K562 (cell line): Measurements from ENCODE around the gene FAM53B. TPM values are rescaled to one million over a fixed set of nuclear protein-coding genes. Genes with fewer than 3 reads are reported as not detected.

Source experiments
- ATAC-seq: fragments of 200-7000 bp; cut with Tn5 transposase; 3 replicates; pipeline ENCODE4 v1.9.1; 2020; ENCODE audit warnings: moderate library complexity
- BruUV-seq: library from RNA; stranded (reverse); fragments of 400-500 nt; replicated peaks from 2 replicates; lab custom pipeline; 2021; lab: Mats Ljungman, UMichigan
- CTCF ChIA-PET: fragments of 300-600 bp; formaldehyde crosslinking; extraction: SDS; loops from one replicate; lab custom pipeline; 2021; ENCODE audit warnings: low intra/inter-chr PET ratio; lab: Yijun Ruan, JAX
- POLR2A ChIA-PET: fragments of 300-600, 350-650 bp; sonication (Branson Sonifier 250); formaldehyde crosslinking; extraction: SDS; loops from one replicate; lab custom pipeline; 2021; ENCODE audit warnings: antibody characterized with exemption, inconsistent platforms; lab: Yijun Ruan, JAX
- DNase-seq, 4 experiments: peaks; one replicate each; pipeline versions ENCODE4 v3.0.0 to v3.0.0-alpha.2; 2011 to 2018; ENCODE audit warnings: low spot score in 3 of 4, mixed read lengths in 3 of 4; ENCODE audit errors: extremely low read depth in 1 of 4
- FAIRE-seq: peaks from 2 replicates; lab custom pipeline; 2011; peaks lifted over from hg19 to GRCh38; lab: Jason Lieb, UNC
- H2AFZ ChIP-seq: 2 replicates; pipeline ENCODE4 v1.6.0; 2011; ENCODE audit warnings: low read depth, low read length, control low read depth, inconsistent platforms
- H3K27ac ChIP-seq: fragments of 200-600 bp; 3 replicates; pipeline ENCODE4 v1.8.0; 2011; ENCODE audit warnings: low read depth, mild to moderate bottlenecking, control low read depth, inconsistent platforms, low read length, moderate library complexity, mixed read lengths; ENCODE audit errors: extremely low read depth
- H3K27me3 ChIP-seq, 2 experiments: fragments of 300-600 bp in 1 of 2; 2 replicates in 1 of 2; 3 replicates in 1 of 2; pipeline versions ENCODE4 v1.6.0 to v1.8.0; 2011; ENCODE audit warnings: inconsistent platforms in 2 of 2, low read length in 2 of 2, mild to moderate bottlenecking in 1 of 2, mixed read lengths in 1 of 2, moderate library complexity in 1 of 2; ENCODE audit not compliant: control insufficient read depth in 2 of 2, insufficient read depth in 2 of 2
- H3K36me3 ChIP-seq: fragments of 300-600 bp; 3 replicates; pipeline ENCODE4 v1.8.0; 2011; ENCODE audit warnings: mild to moderate bottlenecking, low read length, inconsistent platforms; ENCODE audit not compliant: control insufficient read depth, insufficient read depth
- H3K4me1 ChIP-seq, 2 experiments: fragments of 200-600 bp in 1 of 2; replicated peaks in 1 of 2; 2 replicates in 1 of 2; 3 replicates in 1 of 2; pipeline versions ENCODE4 v1.5.1 to v1.8.0; 2011; ENCODE audit warnings: inconsistent platforms in 2 of 2, low read length in 2 of 2, mild to moderate bottlenecking in 1 of 2, mixed read lengths in 1 of 2, moderate library complexity in 1 of 2; ENCODE audit not compliant: control insufficient read depth in 2 of 2, insufficient read depth in 2 of 2
- H3K4me2 ChIP-seq: 2 replicates; pipeline ENCODE4 v1.6.1; 2011; ENCODE audit warnings: low read length, control low read depth, inconsistent platforms, mixed read lengths; ENCODE audit not compliant: insufficient read depth
- H3K4me3 ChIP-seq: fragments of 200-600 bp; sonication (generic), shearing (Covaris generic); 2 replicates; pipeline ENCODE4 v1.5.1; 2016; ENCODE audit warnings: control low read depth, inconsistent platforms
- H3K79me2 ChIP-seq: fragments of 200-600 bp; 3 replicates; pipeline ENCODE4 v1.8.0; 2011; ENCODE audit warnings: low read length, inconsistent platforms; ENCODE audit not compliant: control insufficient read depth, insufficient read depth
- H3K9ac ChIP-seq, 2 experiments: 2 replicates each; pipeline versions ENCODE4 v1.6.0 to v1.6.1; 2011; ENCODE audit warnings: low read depth in 2 of 2, low read length in 2 of 2, control low read depth in 1 of 2, inconsistent platforms in 1 of 2, mild to moderate bottlenecking in 1 of 2, mixed read lengths in 1 of 2; ENCODE audit not compliant: insufficient read depth in 1 of 2
- H3K9me1 ChIP-seq: one replicate; pipeline ENCODE4 v1.6.0; 2011; ENCODE audit warnings: inconsistent platforms, mild to moderate bottlenecking, low read length, moderate library complexity; ENCODE audit not compliant: control insufficient read depth, insufficient read depth
- H3K9me3 ChIP-seq: replicated peaks from 2 replicates; pipeline ENCODE4 v1.5.1; 2011; ENCODE audit warnings: low read depth, low read length, inconsistent platforms; ENCODE audit not compliant: control insufficient read depth, insufficient read depth
- H4K20me1 ChIP-seq: replicated peaks from 2 replicates; pipeline ENCODE4 v1.6.1; 2011; ENCODE audit warnings: low read length, inconsistent platforms, mixed read lengths; ENCODE audit not compliant: control insufficient read depth, insufficient read depth
- CEBPZ ChIP-seq: fragments of 150-350 bp; IDR thresholded peaks from 2 replicates; pipeline ENCODE4 v1.6.1; 2014; ENCODE audit warnings: low read depth, mild to moderate bottlenecking, low read length, borderline replicate concordance
- E2F1 ChIP-seq: sonication (generic); formaldehyde crosslinking; IDR thresholded peaks from 2 replicates; pipeline ENCODE4 v1.8.1; 2023; ENCODE audit warnings: mild to moderate bottlenecking, missing genetic modification reagents, moderate library complexity
- HDGF ChIP-seq: fragments of 450-650 bp; IDR thresholded peaks from 2 replicates; pipeline ENCODE4 v1.6.1; 2016
- HNRNPL ChIP-seq: fragments of 200-400 bp; formaldehyde crosslinking; IDR thresholded peaks from 2 replicates; pipeline ENCODE4 v1.6.1; 2017; ENCODE audit warnings: low read depth, mild to moderate bottlenecking, low read length
- ZFP36 ChIP-seq: fragments of 150-350 bp; IDR thresholded peaks from 2 replicates; pipeline ENCODE4 v1.6.1; 2018; ENCODE audit warnings: low read length, low read depth; ENCODE audit not compliant: partially characterized antibody
- WGBS: fragments of 100-300 bp; shearing (Covaris generic); methylation state at CpG from one replicate; pipeline ENCODE4 v1.1.6; 2016; ENCODE audit warnings: low coverage, mixed read lengths; ENCODE audit not compliant: insufficient coverage; ENCODE audit errors: missing lambda C conversion rate; 5-methylcytosine and 5-hydroxymethylcytosine counted together
- in situ Hi-C: fragments of 300-500 bp; cut with MboI; formaldehyde crosslinking; loops from 4 replicates; pipeline ENCODE4 v1.15.0; 2018; ENCODE audit warnings: inconsistent platforms, mixed read lengths
- intact Hi-C: fragments of 100-400 bp; cut with micrococcal nuclease; formaldehyde crosslinking; loops from 2 replicates; pipeline ENCODE4 v1.14.2; 2022
- polyA plus RNA-seq, 8 experiments: library from polyadenylated mRNA; depleted of rRNA in 4 of 8; stranded (reverse) in 5 of 8; unstranded in 3 of 8; fragments of >200 nt; fragmentation: Nextera tagmentation in 2 of 8; fragmentation: Illumina TruSeq in 1 of 8; extraction: Ambion mirVana in 2 of 8; extraction: Trizol in 1 of 8; gene quantifications; 2 replicates each; pipeline versions ENCODE4 v1.2.1 to v1.2.3, GENCODE V29; 2011 to 2014; ENCODE audit warnings: inconsistent platforms in 1 of 8, missing spikeins in 1 of 8
- total RNA-seq, 7 experiments: library from RNA; depleted of rRNA in 6 of 7; stranded (reverse); fragments of >200 nt in 6 of 7; fragmentation: Illumina TruSeq in 2 of 7; extraction: Trizol in 2 of 7; gene quantifications; 2 replicates each; pipeline versions ENCODE4 v1.2.1 to v1.2.3, GENCODE V29; 2011 to 2021; ENCODE audit warnings: low replicate concordance in 1 of 7

The FAM53B gene
- total and polyA plus RNA-seq, 9 of the 15 experiments (the other 6 are each of a cell fraction or from before 2014, with no cell fraction given) = 0.03 to 16.5 (median 5.0) TPM

DNA sequence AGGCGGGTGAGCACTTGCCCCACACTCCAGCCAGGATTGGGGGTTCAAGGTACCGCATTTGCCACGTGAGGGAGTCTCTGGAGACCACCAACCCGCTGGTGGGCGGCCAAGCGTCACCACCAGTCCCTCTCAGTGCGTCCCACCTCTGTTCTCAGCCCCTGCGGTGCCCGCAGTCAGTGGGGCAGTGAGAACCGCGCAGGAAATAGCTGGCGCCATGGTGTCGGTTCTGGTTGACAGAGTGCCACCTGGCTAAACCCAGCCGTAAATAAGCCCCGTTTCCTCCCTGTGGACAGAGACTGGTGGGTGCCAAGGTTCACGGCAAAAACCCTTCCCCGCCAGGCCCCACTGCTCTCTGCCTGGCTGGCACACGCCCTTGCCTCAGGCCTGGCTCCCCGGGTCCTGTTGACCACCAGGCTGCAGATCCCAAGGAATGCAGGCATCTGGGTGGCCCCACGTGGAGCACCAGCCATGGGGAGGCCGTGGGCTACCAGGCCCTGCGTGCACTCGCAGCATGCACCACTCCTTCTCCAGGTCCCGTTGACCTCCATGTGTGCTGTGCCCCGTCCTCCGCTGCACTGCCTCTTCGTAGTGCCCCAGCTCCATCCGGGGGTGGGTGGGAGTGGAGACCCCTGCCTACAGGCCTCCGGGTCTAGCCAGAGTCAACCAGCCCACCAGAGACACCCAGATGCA is 142.6 kb downstream of the FAM53B start:
- FAIRE-seq = no peak
- DNase-seq = no peak
- Histone ChIP-seq H3K27me3 (no peaks in the 10 kb centered on the region), H3K4me2 (no peak overlapping the region), H3K9me1 (no peaks in the 10 kb centered on the region), H3K27ac (no peak overlapping the region), H3K36me3 (no peaks in the 10 kb centered on the region), H3K4me3 (no peak overlapping the region), H4K20me1 (peaks cover 4% of the 10 kb centered on the region; the same call in 1 of the 2 replicates), H3K79me2 (no peaks in the 10 kb centered on the region), H2AFZ (no peak overlapping the region), H3K9me3 (no peaks in the 10 kb centered on the region), H3K9ac (no peak overlapping the region), H3K4me1 (peaks cover 0 to 39% of the 10 kb centered on the region in 2 experiments; a peak in 2 of 5 replicates)
- 44% methylated on average over 11 of the region's 29 CpGs for WGBS
- in situ Hi-C loops (no loop called here), intact Hi-C loops (no loop called here)
- no peak for ATAC-seq
- ChIA-PET POLR2A (interaction anchor here (0.6 to 1.9 kb wide), 2 partner anchors 9 to 155 kb away, joined by 4 to 8 read pairs; no protein-coding TSS in a partner anchor), CTCF (no interaction called here)
- BruUV-seq = no TSS peak
- TF ChIP-seq HNRNPL (no peak), E2F1 (no peak)

GRCh38 chr10:124601016-124601415 is 143.2 kb downstream of the FAM53B start:
- DNase-seq (no peak), FAIRE-seq (no peak), ATAC-seq (no peak)
- Histone ChIP-seq H3K27ac (no peak overlapping the region), H3K9ac (no peak overlapping the region), H3K4me1 (peaks cover 0 to 34% of the 10 kb centered on the region in 2 experiments; a peak in 2 of 5 replicates), H4K20me1 (peaks cover 4% of the 10 kb centered on the region; the same call in 1 of the 2 replicates), H3K4me2 (no peak overlapping the region), H3K9me3 (no peaks in the 10 kb centered on the region), H3K79me2 (no peaks in the 10 kb centered on the region), H3K36me3 (no peaks in the 10 kb centered on the region), H3K4me3 (no peak overlapping the region), H3K9me1 (no peaks in the 10 kb centered on the region), H3K27me3 (no peaks in the 10 kb centered on the region)
- intact Hi-C loops = no loop called here
- 80% methylated on average over 9 of the region's 12 CpGs for WGBS
- no TSS peak for BruUV-seq
- CTCF ChIA-PET = no interaction called here
- POLR2A ChIA-PET = no interaction called here
- TF ChIP-seq ZFP36 (peak; percentile 80), HDGF (no peak), CEBPZ (no peak)
- TF ChIP-seq, all 486 proteins: peak for 1
- in situ Hi-C loops = no loop called here
- H2AFZ ChIP-seq = no peak overlapping the region
